HCT116 (cell line): ENCODE measurements around the gene TAF11. TPM values are rescaled to one million over a fixed set of nuclear protein-coding genes. Genes with fewer than 3 reads are reported as not detected.

Source experiments
- ATAC-seq: fragments of 200-7000 bp; cut with Tn5 transposase; 2 replicates; pipeline ENCODE4 v1.9.1; 2020; ENCODE audit warnings: mild to moderate bottlenecking, moderate library complexity
- BruUV-seq: library from RNA; stranded (reverse); fragments of 400-500 nt; replicated peaks from 2 replicates; lab custom pipeline; 2021; lab: Mats Ljungman, UMichigan
- CTCF ChIA-PET: fragments of 300-600 bp; sonication (Branson Sonifier 250); formaldehyde crosslinking; loops from one replicate; lab custom pipeline; 2021; ENCODE audit warnings: antibody characterized with exemption; lab: Charles Lee
- POLR2A ChIA-PET: fragments of 300-600, 350-600 bp; sonication (Branson Sonifier 250); formaldehyde crosslinking; loops from one replicate; lab custom pipeline; 2021; ENCODE audit warnings: antibody characterized with exemption; lab: Charles Lee
- RAD21 ChIA-PET, 2 experiments: fragments of 300-600 bp; sonication (Branson Sonifier 250); formaldehyde crosslinking; loops; one replicate each; lab custom pipeline; 2023; ENCODE audit warnings: low total read pairs in 2 of 2; ENCODE audit not compliant: uncharacterized antibody in 2 of 2, unreplicated experiment in 2 of 2, low non-redundant PET in 1 of 2; lab: Charles Lee
- DNase-seq: peaks from one replicate; pipeline ENCODE4 v3.0.0-alpha.2; 2010; ENCODE audit warnings: low read depth, low spot score
- H2AFZ ChIP-seq: fragments of 200-600 bp; shearing (Covaris generic), sonication (generic); 2 replicates; pipeline ENCODE4 v1.6.1; 2017; ENCODE audit warnings: low read depth, mixed run types, mixed read lengths, antibody characterized with exemption, low read length; ENCODE audit not compliant: poor library complexity, severe bottlenecking
- H3K27ac ChIP-seq: 2 replicates; pipeline ENCODE4 v1.5.1; 2012; ENCODE audit warnings: low read depth, low read length
- H3K27me3 ChIP-seq: fragments of 200-600 bp; sonication (generic); 2 replicates; pipeline ENCODE4 v1.6.1; 2016; ENCODE audit warnings: mixed run types, low read length, mixed read lengths; ENCODE audit not compliant: insufficient read depth
- H3K36me3 ChIP-seq, 2 experiments: fragments of 200-500 bp in 1 of 2; fragments of 200-600 bp in 1 of 2; sonication (Bioruptor generic) in 1 of 2; sonication (generic) in 1 of 2; 2 replicates each; pipeline versions ENCODE4 v1.5.1 to v1.6.1; 2014 to 2016; ENCODE audit warnings: low read length in 2 of 2, inconsistent platforms in 1 of 2, mixed read lengths in 1 of 2, mixed run types in 1 of 2; ENCODE audit not compliant: insufficient read depth in 2 of 2, control insufficient read depth in 1 of 2
- H3K4me1 ChIP-seq, 2 experiments: fragments of 200-600 bp in 1 of 2; sonication (generic) in 1 of 2; 2 replicates each; pipeline versions ENCODE4 v1.5.1 to v1.6.1; 2012 to 2017; ENCODE audit warnings: low read length in 2 of 2, inconsistent platforms in 1 of 2, mild to moderate bottlenecking in 1 of 2, mixed read lengths in 1 of 2, mixed run types in 1 of 2, moderate library complexity in 1 of 2; ENCODE audit not compliant: insufficient read depth in 2 of 2, control insufficient read depth in 1 of 2
- H3K4me2 ChIP-seq: fragments of 200-600 bp; sonication (generic); 2 replicates; pipeline ENCODE4 v1.6.1; 2017; ENCODE audit warnings: mixed run types, low read length, mixed read lengths
- H3K4me3 ChIP-seq, 2 experiments: fragments of 200-600 bp in 1 of 2; sonication (generic) in 1 of 2; replicated peaks in 1 of 2; 2 replicates each; pipeline ENCODE4 v1.5.1; 2011 to 2016; ENCODE audit warnings: low read length in 2 of 2, control low read depth in 1 of 2, low read depth in 1 of 2, mild to moderate bottlenecking in 1 of 2, mixed read lengths in 1 of 2, mixed run types in 1 of 2
- H3K79me2 ChIP-seq: fragments of 200-600 bp; sonication (generic); 2 replicates; pipeline ENCODE4 v1.6.1; 2017; ENCODE audit warnings: mild to moderate bottlenecking, mixed run types, low read length, moderate library complexity, mixed read lengths; ENCODE audit not compliant: insufficient read depth
- H3K9ac ChIP-seq: fragments of 200-600 bp; sonication (generic); 2 replicates; pipeline ENCODE4 v1.6.1; 2016; ENCODE audit warnings: low read length, mixed read lengths
- H3K9me2 ChIP-seq: fragments of 200-600 bp; sonication (generic), shearing (Covaris generic); 2 replicates; pipeline ENCODE4 v1.6.1; 2017; ENCODE audit warnings: mixed run types, mild to moderate bottlenecking, moderate library complexity; ENCODE audit not compliant: insufficient read depth
- H3K9me3 ChIP-seq, 2 experiments: fragments of 200-500 bp in 1 of 2; fragments of 200-600 bp in 1 of 2; sonication (Bioruptor generic) in 1 of 2; sonication (generic) in 1 of 2; 2 replicates each; pipeline ENCODE4 v1.6.1; 2014 to 2017; ENCODE audit warnings: low read length in 2 of 2, mixed read lengths in 2 of 2, inconsistent platforms in 1 of 2, low read depth in 1 of 2, mild to moderate bottlenecking in 1 of 2, mixed run types in 1 of 2, moderate library complexity in 1 of 2; ENCODE audit not compliant: control insufficient read depth in 1 of 2, insufficient read depth in 1 of 2
- H4K20me1 ChIP-seq: fragments of 200-600 bp; sonication (generic), shearing (Covaris generic); 2 replicates; pipeline ENCODE4 v1.6.1; 2017; ENCODE audit warnings: mixed run types, mild to moderate bottlenecking, moderate library complexity; ENCODE audit not compliant: insufficient read depth
- CBX3 ChIP-seq: IDR thresholded peaks from 2 replicates; pipeline ENCODE4 v1.6.1; 2012; ENCODE audit warnings: low read depth
- EGR1 ChIP-seq: IDR thresholded peaks from 2 replicates; pipeline ENCODE4 v1.6.1; 2012; ENCODE audit warnings: low read depth
- EZH2 ChIP-seq: fragments of 200-600 bp; sonication (generic); IDR thresholded peaks from 2 replicates; pipeline ENCODE4 v1.6.1; 2017; ENCODE audit warnings: antibody characterized with exemption, mixed run types
- EZH2phosphoT487 ChIP-seq: fragments of 200-600 bp; IDR thresholded peaks from 2 replicates; pipeline ENCODE4 v1.6.1; 2018; ENCODE audit warnings: antibody characterized with exemption, borderline replicate concordance
- FOSL1 ChIP-seq: IDR thresholded peaks from 2 replicates; pipeline ENCODE4 v1.6.1; 2012; ENCODE audit warnings: low read depth
- JUND ChIP-seq: IDR thresholded peaks from 2 replicates; pipeline ENCODE4 v1.6.1; 2012
- POLR2AphosphoS5 ChIP-seq: IDR thresholded peaks from 2 replicates; pipeline ENCODE4 v1.6.1; 2011; ENCODE audit warnings: mild to moderate bottlenecking, low read depth, low read length, moderate library complexity
- SIN3A ChIP-seq: IDR thresholded peaks from 2 replicates; pipeline ENCODE4 v1.6.1; 2012; ENCODE audit warnings: low read depth
- SP1 ChIP-seq: IDR thresholded peaks from 2 replicates; pipeline ENCODE4 v1.6.1; 2012; ENCODE audit warnings: low read depth
- YY1 ChIP-seq: IDR thresholded peaks from 2 replicates; pipeline ENCODE4 v1.6.1; 2011; ENCODE audit warnings: low read length, low read depth, moderate library complexity, mild to moderate bottlenecking; ENCODE audit not compliant: insufficient replicate concordance; ENCODE audit errors: extremely low read depth
- ZNF274 ChIP-seq: fragments of 200-500 bp; sonication (Bioruptor generic); IDR thresholded peaks from 2 replicates; pipeline ENCODE4 v1.6.1; 2014; ENCODE audit warnings: mild to moderate bottlenecking, low read depth, low read length, inconsistent platforms
- intact Hi-C: fragments of 100-400 bp; cut with micrococcal nuclease; formaldehyde crosslinking; loops from 2 replicates; pipeline ENCODE4 v1.10.0; 2022
- total RNA-seq: library from RNA; stranded (reverse); gene quantifications from one replicate; pipeline ENCODE4 v1.2.1, GENCODE V29; 2021; ENCODE audit not compliant: unreplicated experiment
- TF ChIP-seq, protein P1 (sequence below): IDR thresholded peaks from 2 replicates; pipeline ENCODE4 v1.6.1; 2011; ENCODE audit warnings: mild to moderate bottlenecking, low read length, moderate library complexity; ENCODE audit not compliant: insufficient replicate concordance; ENCODE audit errors: extremely low read depth
- TF ChIP-seq, protein P2 (sequence below): IDR thresholded peaks from 2 replicates; pipeline ENCODE4 v1.6.1; 2012
- TF ChIP-seq, protein P3 (sequence below): IDR thresholded peaks from 2 replicates; pipeline ENCODE4 v1.6.1; 2012; ENCODE audit warnings: low read depth

The TAF11 gene
- total RNA-seq, 1 experiment from 2014 or later = 23.7 TPM

DNA sequence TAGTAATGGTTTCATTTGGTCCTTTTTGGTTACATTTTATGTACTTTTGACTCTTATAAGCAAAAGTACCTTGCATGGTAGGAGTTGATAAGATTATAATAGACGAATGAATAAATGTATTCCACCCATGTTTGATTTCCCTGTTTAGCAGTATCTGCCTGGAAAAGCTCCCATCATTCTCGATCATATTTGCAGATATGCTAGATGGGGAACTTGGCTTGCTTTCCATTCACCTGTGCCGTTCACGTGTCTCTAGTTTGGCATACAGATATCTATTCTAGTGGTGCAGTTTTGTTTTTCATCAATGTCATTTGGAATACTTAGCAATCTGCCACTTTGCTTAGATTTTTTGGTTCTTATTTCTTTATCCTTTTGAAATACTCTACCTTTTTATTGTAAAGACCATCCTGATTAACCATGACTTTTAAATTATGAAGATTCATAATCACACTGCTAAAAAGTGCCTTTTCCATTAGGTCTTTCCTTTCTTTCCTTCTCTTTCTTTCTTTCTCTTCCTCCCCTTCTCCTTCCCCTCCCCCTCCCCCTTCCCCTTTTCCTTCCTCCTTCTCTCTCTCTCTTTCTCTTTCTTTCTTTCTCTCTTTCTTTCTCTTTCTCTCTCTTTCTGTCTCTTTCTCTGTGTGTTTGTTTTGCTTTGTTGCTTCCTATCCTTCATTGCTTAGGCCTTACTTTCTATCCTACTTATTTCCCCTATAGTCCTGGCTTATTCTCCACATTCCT, 41.6 kb upstream of the TAF11 start:
- Histone ChIP-seq H3K9me3 (no peaks in the 10 kb centered on the region), H3K27me3 (no peaks in the 10 kb centered on the region), H3K36me3 (no peaks in the 10 kb centered on the region), H3K9ac (no peak overlapping the region), H3K4me3 (no peak overlapping the region), H3K4me2 (no peak overlapping the region), H3K9me2 (no peaks in the 10 kb centered on the region), H2AFZ (no peak overlapping the region), H3K27ac (no peak overlapping the region), H3K4me1 (peaks cover 0 to 10% of the 10 kb centered on the region in 2 experiments; a peak in 2 of 4 replicates), H4K20me1 (no peaks in the 10 kb centered on the region), H3K79me2 (peaks cover 9% of the 10 kb centered on the region)
- DNase-seq (no peak), ATAC-seq (no peak)
- ChIA-PET POLR2A (no interaction called here), RAD21 (no interaction called here), CTCF (no interaction called here)
- intact Hi-C loops = no loop called here
- BruUV-seq = no TSS peak
- TF ChIP-seq SP1 = no peak
- TF ChIP-seq EZH2 = no peak
- TF ChIP-seq, protein P1, sequence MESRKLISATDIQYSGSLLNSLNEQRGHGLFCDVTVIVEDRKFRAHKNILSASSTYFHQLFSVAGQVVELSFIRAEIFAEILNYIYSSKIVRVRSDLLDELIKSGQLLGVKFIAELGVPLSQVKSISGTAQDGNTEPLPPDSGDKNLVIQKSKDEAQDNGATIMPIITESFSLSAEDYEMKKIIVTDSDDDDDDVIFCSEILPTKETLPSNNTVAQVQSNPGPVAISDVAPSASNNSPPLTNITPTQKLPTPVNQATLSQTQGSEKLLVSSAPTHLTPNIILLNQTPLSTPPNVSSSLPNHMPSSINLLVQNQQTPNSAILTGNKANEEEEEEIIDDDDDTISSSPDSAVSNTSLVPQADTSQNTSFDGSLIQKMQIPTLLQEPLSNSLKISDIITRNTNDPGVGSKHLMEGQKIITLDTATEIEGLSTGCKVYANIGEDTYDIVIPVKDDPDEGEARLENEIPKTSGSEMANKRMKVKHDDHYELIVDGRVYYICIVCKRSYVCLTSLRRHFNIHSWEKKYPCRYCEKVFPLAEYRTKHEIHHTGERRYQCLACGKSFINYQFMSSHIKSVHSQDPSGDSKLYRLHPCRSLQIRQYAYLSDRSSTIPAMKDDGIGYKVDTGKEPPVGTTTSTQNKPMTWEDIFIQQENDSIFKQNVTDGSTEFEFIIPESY = no peak
- no peak for TF ChIP-seq JUND
- no peak for TF ChIP-seq POLR2AphosphoS5
- TF ChIP-seq, protein P2, sequence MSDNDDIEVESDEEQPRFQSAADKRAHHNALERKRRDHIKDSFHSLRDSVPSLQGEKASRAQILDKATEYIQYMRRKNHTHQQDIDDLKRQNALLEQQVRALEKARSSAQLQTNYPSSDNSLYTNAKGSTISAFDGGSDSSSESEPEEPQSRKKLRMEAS = no peak
- TF ChIP-seq ZNF274 = no peak
- TF ChIP-seq SIN3A = no peak
- no peak for TF ChIP-seq FOSL1
- TF ChIP-seq EZH2phosphoT487 = no peak
- TF ChIP-seq, protein P3, sequence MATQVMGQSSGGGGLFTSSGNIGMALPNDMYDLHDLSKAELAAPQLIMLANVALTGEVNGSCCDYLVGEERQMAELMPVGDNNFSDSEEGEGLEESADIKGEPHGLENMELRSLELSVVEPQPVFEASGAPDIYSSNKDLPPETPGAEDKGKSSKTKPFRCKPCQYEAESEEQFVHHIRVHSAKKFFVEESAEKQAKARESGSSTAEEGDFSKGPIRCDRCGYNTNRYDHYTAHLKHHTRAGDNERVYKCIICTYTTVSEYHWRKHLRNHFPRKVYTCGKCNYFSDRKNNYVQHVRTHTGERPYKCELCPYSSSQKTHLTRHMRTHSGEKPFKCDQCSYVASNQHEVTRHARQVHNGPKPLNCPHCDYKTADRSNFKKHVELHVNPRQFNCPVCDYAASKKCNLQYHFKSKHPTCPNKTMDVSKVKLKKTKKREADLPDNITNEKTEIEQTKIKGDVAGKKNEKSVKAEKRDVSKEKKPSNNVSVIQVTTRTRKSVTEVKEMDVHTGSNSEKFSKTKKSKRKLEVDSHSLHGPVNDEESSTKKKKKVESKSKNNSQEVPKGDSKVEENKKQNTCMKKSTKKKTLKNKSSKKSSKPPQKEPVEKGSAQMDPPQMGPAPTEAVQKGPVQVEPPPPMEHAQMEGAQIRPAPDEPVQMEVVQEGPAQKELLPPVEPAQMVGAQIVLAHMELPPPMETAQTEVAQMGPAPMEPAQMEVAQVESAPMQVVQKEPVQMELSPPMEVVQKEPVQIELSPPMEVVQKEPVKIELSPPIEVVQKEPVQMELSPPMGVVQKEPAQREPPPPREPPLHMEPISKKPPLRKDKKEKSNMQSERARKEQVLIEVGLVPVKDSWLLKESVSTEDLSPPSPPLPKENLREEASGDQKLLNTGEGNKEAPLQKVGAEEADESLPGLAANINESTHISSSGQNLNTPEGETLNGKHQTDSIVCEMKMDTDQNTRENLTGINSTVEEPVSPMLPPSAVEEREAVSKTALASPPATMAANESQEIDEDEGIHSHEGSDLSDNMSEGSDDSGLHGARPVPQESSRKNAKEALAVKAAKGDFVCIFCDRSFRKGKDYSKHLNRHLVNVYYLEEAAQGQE = no peak
- TF ChIP-seq EGR1 = no peak
- TF ChIP-seq YY1 = no peak
- no peak for TF ChIP-seq CBX3
